IMR-90 (cell line): ENCODE data around the gene TRAPPC12. TPM values are rescaled to one million over a fixed set of nuclear protein-coding genes. Genes with fewer than 3 reads are reported as not detected.

Experiments
- ATAC-seq: fragments of 200-7000 bp; cut with Tn5 transposase; 2 replicates; pipeline ENCODE4 v1.9.1; 2020; ENCODE audit warnings: low read depth, mild to moderate bottlenecking, moderate library complexity
- BruUV-seq: library from RNA; stranded (reverse); fragments of 400-500 nt; replicated peaks from 2 replicates; lab custom pipeline; 2021; lab: Mats Ljungman, UMichigan
- CTCF ChIA-PET: fragments of 300-600 bp; formaldehyde crosslinking; extraction: SDS; loops from one replicate; lab custom pipeline; 2021; ENCODE audit warnings: antibody characterized with exemption; lab: Yijun Ruan, JAX
- POLR2A ChIA-PET: fragments of 300-600 bp; sonication (Branson Sonifier 250); formaldehyde crosslinking; loops from one replicate; lab custom pipeline; 2022; ENCODE audit warnings: antibody characterized with exemption; ENCODE audit not compliant: unreplicated experiment; lab: Charles Lee
- DNase-seq: peaks from one replicate; pipeline ENCODE4 v3.0.0; 2013
- H2AFZ ChIP-seq: replicated peaks from 2 replicates; pipeline ENCODE3; 2013; ENCODE audit warnings: low read length, mild to moderate bottlenecking; ENCODE audit not compliant: poor library complexity
- H2AK5ac ChIP-seq: 2 replicates; pipeline ENCODE4 v1.6.1; 2013; ENCODE audit warnings: low read depth, low read length, inconsistent platforms
- H2AK9ac ChIP-seq: replicated peaks from 2 replicates; pipeline ENCODE3; 2013; ENCODE audit warnings: mild to moderate bottlenecking, low read depth, low read length, moderate library complexity; ENCODE audit not compliant: poor library complexity
- H2BK120ac ChIP-seq: 2 replicates; pipeline ENCODE4 v1.6.1; 2013; ENCODE audit warnings: low read depth, low read length, inconsistent platforms
- H2BK15ac ChIP-seq: 3 replicates; pipeline ENCODE4 v1.6.1; 2013; ENCODE audit warnings: low read depth, low read length, inconsistent platforms
- H2BK20ac ChIP-seq: 2 replicates; pipeline ENCODE4 v1.6.1; 2013; ENCODE audit warnings: low read depth, mild to moderate bottlenecking, inconsistent platforms, low read length, moderate library complexity
- H2BK5ac ChIP-seq: 2 replicates; pipeline ENCODE4 v1.6.1; 2013; ENCODE audit warnings: mild to moderate bottlenecking, low read depth, low read length, inconsistent platforms; ENCODE audit not compliant: poor library complexity, severe bottlenecking
- H3K14ac ChIP-seq: replicated peaks from 2 replicates; pipeline ENCODE4 v1.6.1; 2013; ENCODE audit warnings: low read depth, low read length, inconsistent platforms
- H3K18ac ChIP-seq: 2 replicates; pipeline ENCODE4 v1.6.1; 2013; ENCODE audit warnings: low read depth, low read length, control low read depth
- H3K23ac ChIP-seq: 2 replicates; pipeline ENCODE4 v1.6.1; 2013; ENCODE audit warnings: low read depth, low read length, inconsistent platforms
- H3K27ac ChIP-seq: 2 replicates; pipeline ENCODE4 v1.5.1; 2013; ENCODE audit warnings: mild to moderate bottlenecking, control low read depth, low read length; ENCODE audit not compliant: insufficient read depth
- H3K27me3 ChIP-seq: 2 replicates; pipeline ENCODE4 v1.6.1; 2013; ENCODE audit warnings: low read length; ENCODE audit not compliant: control insufficient read depth, insufficient read depth
- H3K36me3 ChIP-seq: 2 replicates; pipeline ENCODE4 v1.6.1; 2013; ENCODE audit warnings: low read length, mixed read lengths; ENCODE audit not compliant: control insufficient read depth, insufficient read depth
- H3K4ac ChIP-seq: 2 replicates; pipeline ENCODE4 v1.6.1; 2013; ENCODE audit warnings: low read depth, low read length, inconsistent platforms
- H3K4me1 ChIP-seq: 2 replicates; pipeline ENCODE4 v1.6.1; 2013; ENCODE audit warnings: low read length, mixed read lengths; ENCODE audit not compliant: control insufficient read depth, insufficient read depth
- H3K4me2 ChIP-seq: 2 replicates; pipeline ENCODE4 v1.6.1; 2013; ENCODE audit warnings: low read depth, mild to moderate bottlenecking, control low read depth, low read length, moderate library complexity
- H3K4me3 ChIP-seq: 2 replicates; pipeline ENCODE4 v1.5.1; 2013; ENCODE audit warnings: low read depth, mild to moderate bottlenecking, control low read depth, low read length, moderate library complexity; ENCODE audit not compliant: insufficient read depth
- H3K56ac ChIP-seq: 2 replicates; pipeline ENCODE4 v1.6.1; 2013; ENCODE audit warnings: low read length, inconsistent platforms; ENCODE audit not compliant: insufficient read depth; ENCODE audit errors: extremely low read depth
- H3K79me1 ChIP-seq, 2 experiments: 2 replicates each; pipeline ENCODE4 v1.6.1; 2013; ENCODE audit warnings: low read length in 2 of 2, inconsistent platforms in 1 of 2, low read depth in 1 of 2
- H3K9ac ChIP-seq: 2 replicates; pipeline ENCODE4 v1.6.1; 2013; ENCODE audit warnings: low read depth, low read length, control low read depth
- H3K9me1 ChIP-seq: 2 replicates; pipeline ENCODE4 v1.6.1; 2013; ENCODE audit warnings: low read length, inconsistent platforms; ENCODE audit not compliant: insufficient read depth
- H3K9me3 ChIP-seq: 2 replicates; pipeline ENCODE4 v1.6.1; 2013; ENCODE audit warnings: low read length; ENCODE audit not compliant: control insufficient read depth, insufficient read depth
- H4K20me1 ChIP-seq: 2 replicates; pipeline ENCODE4 v1.6.1; 2013; ENCODE audit warnings: low read length, inconsistent platforms; ENCODE audit not compliant: insufficient read depth
- H4K5ac ChIP-seq: 2 replicates; pipeline ENCODE4 v1.6.1; 2013; ENCODE audit warnings: mild to moderate bottlenecking, low read depth, low read length, control low read depth
- H4K8ac ChIP-seq, 2 experiments: 2 replicates each; pipeline ENCODE4 v1.6.1; 2013; ENCODE audit warnings: low read depth in 2 of 2, low read length in 2 of 2, control low read depth in 1 of 2, inconsistent platforms in 1 of 2
- H4K91ac ChIP-seq: 2 replicates; pipeline ENCODE4 v1.6.1; 2013; ENCODE audit warnings: low read depth, low read length, inconsistent platforms; ENCODE audit not compliant: insufficient read depth
- CHD1 ChIP-seq: IDR thresholded peaks from 2 replicates; pipeline ENCODE4 v1.6.1; 2012; ENCODE audit warnings: low read depth, low read length, improper control_type of control experiment
- FOS ChIP-seq: fragments of 150-350 bp; IDR thresholded peaks from 2 replicates; pipeline ENCODE4 v1.6.1; 2016; ENCODE audit warnings: low read depth, low read length
- MAFK ChIP-seq: IDR thresholded peaks from 2 replicates; pipeline ENCODE4 v1.6.1; 2012; ENCODE audit warnings: low read depth, low read length, improper control_type of control experiment
- MXI1 ChIP-seq: IDR thresholded peaks from 2 replicates; pipeline ENCODE4 v1.6.1; 2012; ENCODE audit warnings: low read depth, mild to moderate bottlenecking, low read length, moderate library complexity, borderline replicate concordance
- NFE2L2 ChIP-seq: fragments of 150-350 bp; IDR thresholded peaks from 2 replicates; pipeline ENCODE4 v1.6.1; 2016; ENCODE audit warnings: low read depth, mild to moderate bottlenecking, low read length
- POLR2A ChIP-seq: IDR thresholded peaks from 2 replicates; pipeline ENCODE4 v1.6.1; 2012; ENCODE audit warnings: mild to moderate bottlenecking, low read depth, low read length
- RCOR1 ChIP-seq: IDR thresholded peaks from 2 replicates; pipeline ENCODE4 v1.6.1; 2012; ENCODE audit warnings: mild to moderate bottlenecking, low read length, improper control_type of control experiment; ENCODE audit not compliant: insufficient replicate concordance
- RFX5 ChIP-seq: IDR thresholded peaks from 2 replicates; pipeline ENCODE4 v1.8.0; 2012; ENCODE audit warnings: low read depth, mild to moderate bottlenecking, low read length, moderate library complexity
- SMC3 ChIP-seq: fragments of 150-350 bp; IDR thresholded peaks from 2 replicates; pipeline ENCODE4 v1.6.1; 2016; ENCODE audit warnings: low read depth, mild to moderate bottlenecking, antibody characterized with exemption, low read length, moderate library complexity
- WGBS, 2 experiments: methylation state at CpG; one replicate each; pipeline versions ENCODE4 v1.1.5 to v1.1.7; 2013; ENCODE audit warnings: missing lambda C conversion rate in 2 of 2; ENCODE audit not compliant: insufficient read length in 1 of 2; ENCODE audit errors: extremely low coverage in 2 of 2; 5-methylcytosine and 5-hydroxymethylcytosine counted together
- dilution Hi-C: fragments of 300-500 bp; cut with HindIII; formaldehyde crosslinking; loops from one replicate; pipeline ENCODE4 v1.14.3; 2018; ENCODE audit warnings: low sequenced_read_pairs; ENCODE audit not compliant: unreplicated experiment
- in situ Hi-C: fragments of 300-500 bp; cut with MboI; formaldehyde crosslinking; loops from 3 replicates; pipeline ENCODE4 v1.14.3; 2019; ENCODE audit warnings: low sequenced_read_pairs, inconsistent platforms, mixed read lengths
- intact Hi-C: fragments of 100-400 bp; cut with micrococcal nuclease; formaldehyde crosslinking; loops from 2 replicates; pipeline ENCODE4 v1.10.0; 2022
- polyA plus RNA-seq, 3 experiments: library from polyadenylated mRNA; depleted of rRNA; stranded (reverse); fragments of >200 nt; gene quantifications; 2 replicates each; pipeline ENCODE4 v1.2.3, GENCODE V29; 2012; ENCODE audit warnings: low replicate concordance in 1 of 3
- total RNA-seq: library from RNA; depleted of rRNA; stranded (reverse); fragments of >200 nt; gene quantifications from 2 replicates; pipeline ENCODE4 v1.2.3, GENCODE V29; 2012
- TF ChIP-seq, protein P1 (sequence below): fragments of 150-350 bp; IDR thresholded peaks from 2 replicates; pipeline ENCODE4 v1.6.1; 2016; ENCODE audit warnings: low read depth, mild to moderate bottlenecking, low read length, moderate library complexity, borderline replicate concordance
- TF ChIP-seq, protein P2 (sequence below): conservative IDR thresholded peaks from 2 replicates; pipeline ENCODE4 v1.5.1; 2012; ENCODE audit warnings: mild to moderate bottlenecking, low read depth, low read length, improper control_type of control experiment
- TF ChIP-seq, protein P3 (sequence below): fragments of 150-350 bp; IDR thresholded peaks from 2 replicates; pipeline ENCODE4 v1.6.1; 2017; ENCODE audit warnings: mild to moderate bottlenecking, antibody characterized with exemption, low read length, low read depth

Gene TRAPPC12
- total and polyA plus RNA-seq, 2 of the 4 experiments (the other 2 are of a cell fraction): 25.8 to 69.9 TPM

DNA sequence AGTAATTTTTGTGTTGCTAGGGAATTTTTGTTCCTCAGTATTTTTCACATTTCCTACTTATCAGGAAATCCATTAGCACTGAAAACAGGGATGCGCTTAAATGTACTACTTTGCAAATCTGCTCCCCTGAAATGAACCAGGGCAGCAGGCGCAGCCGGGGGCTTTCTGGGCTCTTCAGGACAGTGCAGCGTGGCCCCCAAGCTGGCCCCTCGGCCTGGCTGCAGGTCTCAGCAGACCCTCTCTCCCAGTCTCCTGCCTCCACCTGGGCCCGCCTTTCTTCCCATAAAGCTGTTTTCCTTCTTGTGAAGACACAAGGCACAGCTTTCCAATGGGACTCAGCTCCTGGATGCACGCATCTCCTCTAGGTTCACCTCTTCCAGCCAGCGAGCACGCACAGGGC lies 37.2 kb upstream of the TRAPPC12 start:
- no peaks in the 10 kb centered on the region for H3K9me3 ChIP-seq
- CTCF ChIA-PET: interaction anchor here (0.6 kb wide), 1 partner anchor 109 kb away, joined by 4 read pairs; no protein-coding TSS in a partner anchor
- H4K91ac ChIP-seq: no peak overlapping the region
- peaks cover 13% of the 10 kb centered on the region; the same call in 1 of the 2 replicates for H3K9me1 ChIP-seq
- H3K56ac ChIP-seq: no peak overlapping the region
- 100% methylated on average over 4 of the region's 9 CpGs; no CpG with 5 or more reads in 1 of the 2 experiments for WGBS, 2 experiments
- no peak overlapping the region for H3K23ac ChIP-seq
- no peak overlapping the region for H3K14ac ChIP-seq
- intact Hi-C loops (no loop called here), in situ Hi-C loops (no loop called here), dilution Hi-C loops (no loop called here)
- no peak overlapping the region for H3K4me2 ChIP-seq
- POLR2A ChIA-PET: no interaction called here
- no peak for TF ChIP-seq MXI1
- no peak for TF ChIP-seq RCOR1
- TF ChIP-seq NFE2L2: no peak
- no peak for TF ChIP-seq FOS
- TF ChIP-seq, protein P1, sequence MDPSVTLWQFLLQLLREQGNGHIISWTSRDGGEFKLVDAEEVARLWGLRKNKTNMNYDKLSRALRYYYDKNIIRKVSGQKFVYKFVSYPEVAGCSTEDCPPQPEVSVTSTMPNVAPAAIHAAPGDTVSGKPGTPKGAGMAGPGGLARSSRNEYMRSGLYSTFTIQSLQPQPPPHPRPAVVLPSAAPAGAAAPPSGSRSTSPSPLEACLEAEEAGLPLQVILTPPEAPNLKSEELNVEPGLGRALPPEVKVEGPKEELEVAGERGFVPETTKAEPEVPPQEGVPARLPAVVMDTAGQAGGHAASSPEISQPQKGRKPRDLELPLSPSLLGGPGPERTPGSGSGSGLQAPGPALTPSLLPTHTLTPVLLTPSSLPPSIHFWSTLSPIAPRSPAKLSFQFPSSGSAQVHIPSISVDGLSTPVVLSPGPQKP: no peak
- TF ChIP-seq POLR2A: no peak
- no peak for TF ChIP-seq CHD1
- TF ChIP-seq, protein P2, sequence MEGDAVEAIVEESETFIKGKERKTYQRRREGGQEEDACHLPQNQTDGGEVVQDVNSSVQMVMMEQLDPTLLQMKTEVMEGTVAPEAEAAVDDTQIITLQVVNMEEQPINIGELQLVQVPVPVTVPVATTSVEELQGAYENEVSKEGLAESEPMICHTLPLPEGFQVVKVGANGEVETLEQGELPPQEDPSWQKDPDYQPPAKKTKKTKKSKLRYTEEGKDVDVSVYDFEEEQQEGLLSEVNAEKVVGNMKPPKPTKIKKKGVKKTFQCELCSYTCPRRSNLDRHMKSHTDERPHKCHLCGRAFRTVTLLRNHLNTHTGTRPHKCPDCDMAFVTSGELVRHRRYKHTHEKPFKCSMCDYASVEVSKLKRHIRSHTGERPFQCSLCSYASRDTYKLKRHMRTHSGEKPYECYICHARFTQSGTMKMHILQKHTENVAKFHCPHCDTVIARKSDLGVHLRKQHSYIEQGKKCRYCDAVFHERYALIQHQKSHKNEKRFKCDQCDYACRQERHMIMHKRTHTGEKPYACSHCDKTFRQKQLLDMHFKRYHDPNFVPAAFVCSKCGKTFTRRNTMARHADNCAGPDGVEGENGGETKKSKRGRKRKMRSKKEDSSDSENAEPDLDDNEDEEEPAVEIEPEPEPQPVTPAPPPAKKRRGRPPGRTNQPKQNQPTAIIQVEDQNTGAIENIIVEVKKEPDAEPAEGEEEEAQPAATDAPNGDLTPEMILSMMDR: no peak
- no peak for TF ChIP-seq MAFK
- TF ChIP-seq SMC3: no peak
- TF ChIP-seq RFX5: no peak
- TF ChIP-seq, protein P3, sequence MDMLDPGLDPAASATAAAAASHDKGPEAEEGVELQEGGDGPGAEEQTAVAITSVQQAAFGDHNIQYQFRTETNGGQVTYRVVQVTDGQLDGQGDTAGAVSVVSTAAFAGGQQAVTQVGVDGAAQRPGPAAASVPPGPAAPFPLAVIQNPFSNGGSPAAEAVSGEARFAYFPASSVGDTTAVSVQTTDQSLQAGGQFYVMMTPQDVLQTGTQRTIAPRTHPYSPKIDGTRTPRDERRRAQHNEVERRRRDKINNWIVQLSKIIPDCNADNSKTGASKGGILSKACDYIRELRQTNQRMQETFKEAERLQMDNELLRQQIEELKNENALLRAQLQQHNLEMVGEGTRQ: no peak
- H3K79me1 ChIP-seq: peaks cover 0 to 17% of the 10 kb centered on the region in 2 experiments; a peak in 1 of 4 replicates
- no peak overlapping the region for H4K5ac ChIP-seq
- no peak overlapping the region for H2BK5ac ChIP-seq
- peaks cover 2% of the 10 kb centered on the region; the same call in 1 of the 2 replicates for H3K4me1 ChIP-seq
- DNase-seq (no peak), ATAC-seq (no peak)
- peaks cover 4% of the 10 kb centered on the region for H4K20me1 ChIP-seq
- no peak overlapping the region for H3K4ac ChIP-seq
- no TSS peak for BruUV-seq
- no peak overlapping the region for H3K9ac ChIP-seq
- no peak overlapping the region for H2AK5ac ChIP-seq
- no peak overlapping the region for H3K4me3 ChIP-seq
- no peak overlapping the region for H2AFZ ChIP-seq
- no peak overlapping the region for H2BK20ac ChIP-seq
- peaks cover 3% of the 10 kb centered on the region; the same call in 1 of the 2 replicates for H3K36me3 ChIP-seq
- no peak overlapping the region for H3K18ac ChIP-seq
- no peak overlapping the region for H3K27ac ChIP-seq
- no peaks in the 10 kb centered on the region for H3K27me3 ChIP-seq
- H2BK15ac ChIP-seq: no peak overlapping the region
- no peak overlapping the region for H4K8ac ChIP-seq
- no peak overlapping the region for H2AK9ac ChIP-seq
- H2BK120ac ChIP-seq: no peak overlapping the region
